SHP77 treated with DMSO at 0.1 percent for 48 hours (cell line): Measurements from ENCODE around the gene DELE1.

Experiments used
- DNase-seq: peaks from one replicate; lab custom pipeline; 2025; lab: John Stamatoyannopoulos, UW

DELE1 gene

GRCh38 chr5:141957367-141957996 lies 33.8 kb downstream of the DELE1 start:
- DNase-seq: no peak

- no peak for DNase-seq
Observed at GRCh38 chr5:141958113-141958512, 34.4 kb downstream of the DELE1 start, which contains the start of gene PCDH12. Gene PCDH12 (minus strand): TSS chr5:141958202. CDS start chr5:141957851, 351 bp downstream.

GRCh38 chr5:141958546-141959172 lies 35.0 kb downstream of the DELE1 start:
- no peak for DNase-seq

DNA sequence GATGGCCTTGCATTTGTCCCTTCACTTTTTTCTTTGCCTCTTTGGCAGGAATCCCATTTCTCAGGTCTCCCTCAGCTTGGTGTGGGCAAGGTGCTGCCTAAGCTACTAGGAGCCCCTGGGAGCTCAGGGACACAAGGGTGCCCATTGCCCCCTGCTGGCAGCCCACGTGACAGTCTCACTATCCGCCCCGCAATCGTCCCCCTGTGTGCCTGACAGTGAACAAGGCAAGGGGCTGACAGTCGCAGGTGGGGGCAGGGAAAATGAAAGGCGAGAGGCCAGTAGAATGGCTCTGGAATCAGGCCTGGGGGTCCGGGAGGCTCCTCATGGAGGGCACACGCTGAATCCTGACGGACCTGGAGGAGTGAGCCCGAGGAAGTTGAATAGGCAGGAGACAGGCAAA lies 36.3 kb downstream of the DELE1 start:
- DNase-seq: peak; percentile 12

DNA sequence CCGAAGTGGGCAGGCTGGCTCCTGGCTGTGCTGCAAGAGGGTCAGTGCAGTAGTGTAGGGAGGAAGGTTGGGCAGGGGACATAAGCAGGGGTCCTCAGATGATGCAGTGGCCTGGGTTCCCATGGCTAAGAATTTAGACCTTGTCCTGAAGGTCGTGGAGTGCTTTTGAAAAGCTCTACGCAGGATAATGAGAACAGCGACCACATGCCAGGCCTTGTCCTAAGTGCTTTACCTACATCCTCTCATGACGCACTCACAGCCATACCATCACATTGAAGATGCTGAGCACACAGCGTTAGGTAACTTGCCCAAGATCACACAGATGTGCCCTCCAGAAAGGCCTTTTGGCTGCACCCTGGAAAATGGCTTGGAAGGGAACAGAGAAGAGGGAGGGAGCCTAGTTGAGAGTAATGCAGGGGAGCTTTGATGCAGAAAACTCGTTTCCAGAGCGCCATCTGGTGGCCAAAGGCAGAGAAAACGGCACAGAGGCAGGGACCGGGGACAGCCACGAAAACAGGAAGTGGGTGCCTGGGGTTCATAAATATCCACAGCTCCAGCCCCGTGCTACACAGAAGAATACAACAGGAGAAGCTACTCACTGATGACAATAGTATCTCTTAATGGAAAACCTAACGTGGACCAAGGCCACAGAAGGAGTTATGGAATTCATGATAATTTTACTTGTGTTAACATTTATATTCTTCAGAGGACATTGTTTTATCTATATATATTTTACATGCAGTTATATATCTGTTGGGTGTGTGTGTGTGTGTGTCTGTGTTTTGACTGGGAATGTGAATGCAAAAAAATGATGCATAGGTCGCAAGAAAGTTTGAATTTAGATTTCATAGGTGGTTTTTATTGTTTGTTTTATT lies 37.0 kb downstream of the DELE1 start:
- peak; percentile 68 for DNase-seq

DNA sequence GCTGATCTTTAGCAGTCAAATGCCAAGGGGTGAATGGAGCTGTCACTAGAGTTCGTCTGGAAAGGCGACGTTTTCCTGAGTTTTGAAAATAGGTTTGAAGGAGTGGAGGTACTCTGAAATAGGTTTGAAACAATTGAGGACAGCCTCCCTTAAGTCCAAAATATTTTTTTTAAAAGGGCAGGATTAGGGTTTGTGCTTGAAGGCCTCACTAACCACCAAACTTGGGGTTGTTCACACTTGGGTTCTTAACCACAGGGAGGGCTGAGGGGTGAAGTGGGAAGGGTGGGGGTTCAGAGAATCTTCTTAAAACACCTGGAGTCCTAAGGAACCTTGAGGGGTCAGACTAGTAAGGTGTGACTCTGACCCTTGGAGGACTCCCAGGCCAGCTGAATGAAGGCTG lies 37.8 kb downstream of the DELE1 start:
- DNase-seq: no peak

- DNase-seq: no peak
Observed at GRCh38 chr5:141963701-141964100, 40.0 kb downstream of the DELE1 start.

- no peak for DNase-seq
Observed at GRCh38 chr5:141965071-141965470, 41.4 kb downstream of the DELE1 start.

- no peak for DNase-seq
Observed at GRCh38 chr5:141966275-141966962, 42.7 kb downstream of the DELE1 start.

GRCh38 chr5:141966963-141967333 lies 43.3 kb downstream of the DELE1 start:
- DNase-seq: no peak

- DNase-seq: peak; percentile 63
Observed at GRCh38 chr5:141968914-141969608, 45.4 kb downstream of the DELE1 start, which contains the start of gene RNF14. Gene RNF14 (plus strand): TSS chr5:141969105. CDS start chr5:141973589, 4,484 bp downstream.

DNA sequence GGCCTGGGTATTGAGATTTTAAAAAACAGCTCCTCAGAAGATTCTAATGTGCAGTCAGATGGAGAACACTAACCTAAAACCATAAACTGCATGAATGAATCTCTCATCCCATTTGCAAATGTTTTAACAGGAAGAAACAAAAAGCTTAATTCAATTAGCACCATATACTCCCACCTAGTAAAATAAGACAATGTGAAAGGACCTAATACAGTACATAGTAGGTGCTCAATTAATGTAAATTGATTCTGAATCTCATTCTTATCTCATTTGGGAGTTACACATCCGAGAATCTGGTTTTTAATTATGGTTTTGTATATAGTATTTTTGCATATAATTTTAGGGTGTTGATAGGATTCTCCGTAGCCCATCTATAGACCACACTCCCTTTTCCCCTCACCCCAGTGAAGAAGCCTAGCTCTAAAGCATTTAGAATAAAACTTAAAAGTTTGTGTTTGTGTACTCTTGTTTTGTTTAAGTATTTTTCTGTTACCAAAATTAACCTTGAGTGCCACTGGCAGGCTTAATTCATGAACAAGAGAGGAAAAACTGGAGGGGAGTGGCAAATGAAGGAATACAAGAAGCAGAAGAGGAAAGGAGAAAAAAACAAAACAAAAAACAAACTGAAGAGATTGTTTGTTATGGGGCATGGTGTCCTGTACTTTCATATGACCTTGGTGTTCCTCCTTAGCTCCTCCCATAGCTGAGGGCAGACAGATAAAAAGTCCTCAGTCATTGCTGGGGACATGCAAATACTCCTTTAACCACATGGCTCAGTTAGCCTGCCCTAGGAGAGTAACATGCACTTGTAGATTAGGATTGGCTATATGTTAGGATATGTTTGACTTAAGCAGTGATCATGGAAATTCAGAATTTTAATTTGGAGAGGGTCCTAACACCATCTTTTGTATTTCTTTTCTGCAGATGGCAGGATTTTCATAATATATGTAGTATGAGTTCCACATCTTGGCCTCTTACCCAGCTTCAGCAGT lies 46.4 kb downstream of the DELE1 start:
- DNase-seq: no peak

DNA sequence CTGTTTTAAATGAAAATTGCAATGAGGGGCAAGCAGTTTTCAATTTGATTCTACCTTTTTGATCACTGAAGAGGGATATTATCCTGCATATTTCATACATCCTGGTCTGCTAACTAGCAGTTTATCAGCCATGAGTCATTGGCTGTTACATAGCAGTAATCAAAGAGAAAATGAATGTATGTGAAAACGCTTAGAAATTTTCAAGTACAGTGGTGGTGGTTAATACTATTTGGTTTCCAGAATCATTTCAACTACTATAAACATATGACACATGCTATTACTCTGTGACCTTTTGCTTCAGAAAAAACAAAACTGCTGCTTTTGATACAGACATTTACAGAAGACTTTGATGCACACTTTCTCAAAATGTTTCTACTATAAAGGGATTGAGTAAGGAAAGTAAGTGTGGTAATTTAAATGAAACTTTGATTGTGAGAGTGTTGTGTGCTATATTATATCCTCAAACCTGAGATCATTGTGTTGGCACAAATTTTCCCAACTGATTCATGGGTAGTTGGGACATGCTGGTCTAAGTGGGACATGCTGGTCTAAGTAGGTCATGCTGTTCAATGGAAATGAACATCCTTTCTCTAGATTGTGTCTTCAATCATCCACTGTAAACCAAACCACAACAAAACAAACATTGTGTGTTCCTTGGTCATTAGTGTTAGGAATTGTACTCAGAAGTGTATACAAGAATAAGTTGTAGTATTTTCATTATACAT lies 50.4 kb downstream of the DELE1 start:
- no peak for DNase-seq

DNA sequence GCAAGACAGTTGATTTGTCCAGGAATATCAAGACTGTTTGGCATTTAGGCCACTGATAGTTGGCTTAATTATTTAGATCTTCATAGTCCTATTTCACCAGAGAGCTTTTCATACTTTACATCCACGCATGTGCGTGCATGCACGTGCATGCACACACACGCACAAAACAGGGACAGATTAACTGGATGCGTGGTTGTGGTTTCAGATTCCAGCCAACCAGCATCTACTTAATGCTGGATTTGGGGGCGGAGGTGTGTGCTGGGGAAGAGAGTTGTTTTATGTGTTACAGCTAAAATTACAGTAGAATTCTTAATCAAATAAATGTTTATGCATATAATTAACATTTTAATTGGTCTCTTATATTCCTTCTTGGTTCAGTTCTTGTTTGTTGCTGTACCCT lies 52.5 kb downstream of the DELE1 start:
- DNase-seq: no peak

DNA sequence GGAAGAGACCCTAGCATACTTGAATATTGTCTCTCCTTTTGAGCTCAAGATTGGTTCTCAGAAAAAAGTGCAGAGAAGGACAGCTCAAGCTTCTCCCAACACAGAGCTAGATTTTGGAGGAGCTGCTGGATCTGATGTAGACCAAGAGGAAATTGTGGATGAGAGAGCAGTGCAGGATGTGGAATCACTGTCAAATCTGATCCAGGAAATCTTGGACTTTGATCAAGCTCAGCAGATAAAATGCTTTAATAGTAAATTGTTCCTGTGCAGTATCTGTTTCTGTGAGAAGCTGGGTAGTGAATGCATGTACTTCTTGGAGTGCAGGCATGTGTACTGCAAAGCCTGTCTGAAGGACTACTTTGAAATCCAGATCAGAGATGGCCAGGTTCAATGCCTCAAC lies 54.7 kb downstream of the DELE1 start:
- DNase-seq: no peak

GRCh38 chr5:141982626-141983025 lies 59.0 kb downstream of the DELE1 start:
- no peak for DNase-seq

GRCh38 chr5:141986072-141986471 lies 62.4 kb downstream of the DELE1 start:
- no peak for DNase-seq

DNA sequence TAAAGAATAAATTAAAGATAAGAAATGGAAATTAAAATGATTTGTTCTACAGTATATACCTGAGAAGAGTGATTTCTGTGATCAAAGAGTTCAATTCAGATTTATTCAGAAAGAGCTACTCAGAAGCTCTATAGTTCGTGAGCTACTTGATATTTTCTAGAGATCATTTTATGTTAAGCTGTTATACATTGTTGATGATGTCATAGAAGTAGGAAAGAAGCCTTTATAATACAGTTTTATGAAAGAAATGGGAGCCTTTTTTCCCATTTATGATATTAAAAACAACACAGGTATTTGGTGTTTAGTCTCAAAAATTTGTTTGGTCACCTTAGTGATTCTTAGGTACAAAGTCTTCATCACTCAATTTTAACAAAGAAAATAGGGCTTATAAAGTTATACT lies 66.0 kb downstream of the DELE1 start:
- DNase-seq: no peak
